ENCODE data around the gene TSPYL6.
A peak's percentile ranks its signal among the peaks of the same experiment; 100 is the strongest.
"Not testable (repeated sequence)": the region's sequence is repeated elsewhere in the genome, so short reads cannot be mapped to it uniquely, and the experiment has no call there.

Gene TSPYL6

GRCh38 chr2:54256091-54256694 is at the start of gene TSPYL6:
Gene TSPYL6 (minus strand): TSS chr2:54256229. CDS start chr2:54256151, 78 bp downstream.
- DNase-seq = no peak
- intact Hi-C loops (cut with DNase I) = no loop called here

GRCh38 chr2:54303631-54304030 is 47.6 kb upstream of the TSPYL6 start:
- intact Hi-C loops (cut with DNase I) = no loop called here
- no peak for DNase-seq

- no peak for DNase-seq
- intact Hi-C loops (cut with DNase I) = no loop called here
Observed at GRCh38 chr2:54298514-54298913, 42.5 kb upstream of the TSPYL6 start.

- DNase-seq = no peak
Observed at GRCh38 chr2:54295911-54296310, 39.9 kb upstream of the TSPYL6 start.

GRCh38 chr2:54294665-54295064 is 38.6 kb upstream of the TSPYL6 start:
- intact Hi-C loops (cut with DNase I); DNase-seq: not testable (repeated sequence)

More at GRCh38 chr2:54295911-54296310, 39.9 kb upstream of the TSPYL6 start:
- intact Hi-C loops (cut with DNase I) = no loop called here

GRCh38 chr2:54290356-54291025 is 34.5 kb upstream of the TSPYL6 start:
- peak in 1 of 42 donors; percentile 23 for DNase-seq
- intact Hi-C loops (cut with DNase I) = no loop called here

GRCh38 chr2:54289917-54290316 is 33.9 kb upstream of the TSPYL6 start:
- intact Hi-C loops (cut with DNase I) = no loop called here
- peak in 16 of 42 donors; percentile 9 to 50 (median 21) for DNase-seq

GRCh38 chr2:54287532-54287931 is 31.5 kb upstream of the TSPYL6 start:
- no peak for DNase-seq
- intact Hi-C loops (cut with DNase I) = no loop called here

GRCh38 chr2:54285451-54285850 is 29.4 kb upstream of the TSPYL6 start:
- DNase-seq = peak in 2 of 42 donors; percentile 43 to 58
- intact Hi-C loops (cut with DNase I) = no loop called here

GRCh38 chr2:54284826-54285225 is 28.8 kb upstream of the TSPYL6 start:
- intact Hi-C loops (cut with DNase I) = no loop called here
- no peak for DNase-seq

GRCh38 chr2:54279385-54279784 is 23.4 kb upstream of the TSPYL6 start:
- no peak for DNase-seq
- intact Hi-C loops (cut with DNase I) = no loop called here

GRCh38 chr2:54275541-54275940 is 19.5 kb upstream of the TSPYL6 start:
- intact Hi-C loops (cut with DNase I) = no loop called here
- no peak for DNase-seq

GRCh38 chr2:54274781-54275242 is 18.8 kb upstream of the TSPYL6 start:
- intact Hi-C loops (cut with DNase I) = no loop called here
- peak in 5 of 42 donors; percentile 28 to 43 (median 41) for DNase-seq

- no peak for DNase-seq
Observed at GRCh38 chr2:54271843-54272627, 16.0 kb upstream of the TSPYL6 start.

GRCh38 chr2:54271189-54271588 is 15.2 kb upstream of the TSPYL6 start:
- no peak for DNase-seq
- intact Hi-C loops (cut with DNase I) = no loop called here

More at GRCh38 chr2:54271843-54272627, 16.0 kb upstream of the TSPYL6 start:
- intact Hi-C loops (cut with DNase I) = no loop called here

- intact Hi-C loops (cut with DNase I) = no loop called here
- DNase-seq = no peak
Observed at GRCh38 chr2:54267577-54267976, 11.5 kb upstream of the TSPYL6 start.

- intact Hi-C loops (cut with DNase I); DNase-seq: not testable (repeated sequence)
Observed at GRCh38 chr2:54265081-54265480, 9.1 kb upstream of the TSPYL6 start.

- intact Hi-C loops (cut with DNase I) = no loop called here
- DNase-seq = no peak
Observed at GRCh38 chr2:54262015-54262765, 6.2 kb upstream of the TSPYL6 start.

GRCh38 chr2:54261537-54261936 is 5.5 kb upstream of the TSPYL6 start:
- intact Hi-C loops (cut with DNase I) = no loop called here
- DNase-seq = no peak
